GM18511 (cell line): ENCODE data around the gene CYP4F2.
"Not testable (repeated sequence)": the region's sequence is repeated elsewhere in the genome, so short reads cannot be mapped to it uniquely, and the experiment has no call there.

ENCODE experiments used
- ATAC-seq: cut with Tn5 transposase; IDR thresholded peaks from one replicate; pipeline ENCODE4 v1.9.1; 2021; ENCODE audit warnings: mild to moderate bottlenecking, moderate library complexity; ENCODE audit not compliant: unreplicated experiment

The CYP4F2 gene

GRCh38 chr19:15902254-15902653, 4.4 kb upstream of the CYP4F2 start:
- ATAC-seq = no peak

DNA sequence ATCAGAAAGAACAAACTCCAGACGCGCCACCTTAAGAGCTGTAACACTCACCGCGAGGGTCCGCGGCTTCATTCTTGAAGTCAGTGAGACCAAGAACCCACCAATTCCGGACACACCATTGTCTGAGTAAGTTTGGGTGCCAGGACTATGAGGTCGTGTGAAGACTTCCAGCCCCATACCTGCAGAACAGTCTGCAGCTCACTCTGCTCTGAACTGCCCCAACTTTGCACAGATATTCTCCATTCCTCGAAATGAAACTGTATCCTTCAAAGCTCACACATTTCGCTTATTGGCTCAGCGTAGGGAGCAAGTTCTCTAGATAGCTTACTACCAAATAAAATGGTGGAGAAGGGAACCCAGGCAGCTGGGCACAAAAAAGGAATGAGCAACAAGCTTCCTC, 2.6 kb upstream of the CYP4F2 start:
- no peak for ATAC-seq

GRCh38 chr19:15900032-15900431, 2.2 kb upstream of the CYP4F2 start:
- not testable (repeated sequence) for ATAC-seq

GRCh38 chr19:15899561-15899960, 1.7 kb upstream of the CYP4F2 start:
- not testable (repeated sequence) for ATAC-seq

- no peak for ATAC-seq
Measured at GRCh38 chr19:15897026-15897737, 692 bp downstream of the CYP4F2 start.

- no peak for ATAC-seq
Measured at GRCh38 chr19:15895876-15896430, 1.9 kb downstream of the CYP4F2 start.

DNA sequence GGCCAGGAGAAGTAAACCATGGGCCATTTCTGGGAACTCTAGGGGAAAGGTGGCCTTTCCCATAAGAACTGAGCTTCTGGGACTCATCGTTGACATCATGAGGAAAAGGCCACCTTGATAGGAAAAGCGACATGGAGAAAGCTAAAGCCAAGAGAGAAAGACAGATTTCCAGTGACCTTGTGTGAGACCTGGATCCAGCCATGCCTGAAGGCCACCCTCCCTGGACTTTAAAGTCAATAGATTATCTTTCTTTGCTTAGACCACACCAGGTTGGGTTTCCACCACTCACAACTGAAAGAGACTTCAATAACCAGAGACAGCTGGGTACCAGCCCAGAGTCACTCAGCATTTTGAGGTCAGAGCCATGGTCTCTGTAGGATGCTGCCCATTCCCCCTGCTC, 3.5 kb downstream of the CYP4F2 start:
- ATAC-seq = no peak

GRCh38 chr19:15893477-15893876, 4.4 kb downstream of the CYP4F2 start:
- no peak for ATAC-seq

GRCh38 chr19:15892012-15892411, 5.9 kb downstream of the CYP4F2 start:
- ATAC-seq = no peak

GRCh38 chr19:15891434-15891833, 6.4 kb downstream of the CYP4F2 start:
- no peak for ATAC-seq

- ATAC-seq = not testable (repeated sequence)
Measured at GRCh38 chr19:15889339-15889738, 8.5 kb downstream of the CYP4F2 start.

GRCh38 chr19:15885919-15886318, 12.0 kb downstream of the CYP4F2 start:
- no peak for ATAC-seq

DNA sequence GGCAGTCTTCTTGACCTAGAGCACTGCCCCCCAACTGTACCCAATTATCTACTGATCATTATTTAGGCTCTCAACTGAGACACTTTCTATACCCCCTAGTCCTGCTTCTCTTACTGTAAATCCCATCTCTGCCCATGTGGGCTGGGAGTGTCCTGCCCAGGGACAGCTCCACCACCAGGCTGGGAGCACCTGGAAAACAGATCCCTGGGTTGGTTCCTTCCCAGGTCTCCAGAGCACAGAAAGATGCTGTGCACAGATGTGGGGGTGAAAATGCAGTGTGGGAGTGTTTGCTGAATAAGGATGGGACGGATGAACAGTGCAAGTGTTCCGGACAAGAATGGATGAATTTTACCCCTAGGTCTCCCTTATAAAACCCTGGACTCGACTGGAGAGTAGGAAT, 12.7 kb downstream of the CYP4F2 start:
- ATAC-seq = no peak

- ATAC-seq = not testable (repeated sequence)
Measured at GRCh38 chr19:15883329-15883728, 14.5 kb downstream of the CYP4F2 start.

DNA sequence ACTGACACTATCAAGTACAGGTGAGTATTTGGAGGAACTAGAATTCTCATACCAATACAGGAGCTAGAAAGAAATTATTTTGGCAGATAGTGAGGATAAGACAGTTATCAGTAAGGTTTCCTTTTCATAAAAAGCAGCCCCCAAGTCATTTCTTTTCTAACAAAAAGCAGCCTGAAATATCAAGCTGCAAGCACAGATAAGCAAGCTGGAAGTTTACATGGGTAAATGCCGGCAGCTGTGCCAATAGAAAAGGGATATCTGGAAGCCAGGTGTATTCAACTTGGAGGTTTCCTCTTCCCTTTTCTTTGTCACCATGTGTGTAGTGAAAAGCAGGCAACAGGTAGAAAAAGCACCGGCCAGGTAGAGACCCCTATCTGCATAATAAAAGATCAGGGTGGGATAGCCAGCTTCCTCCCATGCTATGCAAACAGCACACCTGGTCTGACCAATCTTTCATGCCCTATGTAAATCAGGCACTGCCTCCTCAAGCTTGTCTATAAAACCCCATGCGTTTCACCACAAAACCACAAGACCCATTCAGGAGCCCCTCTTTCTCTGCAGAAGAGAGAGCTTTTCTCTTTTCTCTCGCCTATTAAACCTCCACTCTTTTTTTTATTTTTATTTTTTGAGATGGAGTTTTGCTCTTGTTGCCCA, 22.9 kb downstream of the CYP4F2 start:
- no peak for ATAC-seq

DNA sequence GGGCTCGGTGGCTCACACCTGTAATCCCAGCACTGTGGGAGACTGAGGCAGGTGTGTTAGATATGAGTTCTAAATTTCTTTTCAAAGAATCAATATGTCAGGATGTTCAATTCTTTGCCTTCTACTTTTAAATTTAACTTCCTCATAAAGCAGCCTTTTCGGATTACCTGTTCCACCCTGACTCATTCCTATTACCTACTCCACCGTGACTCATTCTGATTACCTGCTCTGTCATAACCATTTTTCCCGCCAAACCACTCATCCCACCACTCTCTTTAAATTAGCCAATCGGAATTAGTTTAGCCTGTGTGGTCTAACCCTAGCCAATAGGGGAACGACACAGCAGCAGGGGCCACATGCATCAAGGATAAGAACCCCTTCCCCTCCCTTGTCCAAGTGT, 24.1 kb downstream of the CYP4F2 start:
- not testable (repeated sequence) for ATAC-seq

DNA sequence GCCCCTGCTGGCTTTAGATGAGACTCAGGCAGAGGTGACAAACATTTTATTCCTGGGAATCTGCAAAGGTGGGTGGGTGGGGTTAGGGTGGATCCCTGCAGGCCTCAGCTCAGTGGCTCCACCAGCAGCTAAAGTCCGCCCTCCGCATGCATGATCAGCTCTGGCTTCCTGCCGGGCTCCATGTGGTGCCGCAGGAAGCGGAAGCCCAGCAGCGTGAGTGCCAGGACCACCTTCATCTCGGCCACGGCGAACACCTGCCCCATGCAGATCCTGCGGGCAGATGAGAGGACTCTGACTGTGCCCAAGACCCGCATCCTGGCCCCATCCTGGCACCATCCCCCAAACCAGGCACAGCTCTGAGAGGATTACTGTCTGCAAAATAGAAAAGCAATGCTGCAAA, 26.3 kb downstream of the CYP4F2 start:
- ATAC-seq = no peak

DNA sequence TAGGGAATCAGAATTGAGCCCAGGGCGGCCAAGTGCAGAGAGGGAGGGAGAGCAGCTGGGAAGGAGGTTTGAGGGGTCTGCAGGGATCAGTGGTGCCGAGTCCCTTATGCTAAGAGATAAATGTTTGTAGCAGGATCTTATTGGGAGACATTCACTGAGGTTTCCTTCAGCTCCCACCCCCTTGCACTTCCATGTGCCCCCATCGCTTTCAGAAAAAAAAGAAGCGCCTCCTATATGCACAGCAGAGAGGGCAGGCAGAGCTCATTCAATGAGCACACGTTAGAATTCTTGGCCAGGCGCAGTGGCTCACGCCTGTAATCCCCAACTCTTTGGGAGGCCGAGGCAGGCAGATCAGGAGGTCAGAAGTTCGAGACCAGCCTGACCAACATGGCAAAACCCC, 28.0 kb downstream of the CYP4F2 start:
- no peak for ATAC-seq

GRCh38 chr19:15869109-15869555, 28.7 kb downstream of the CYP4F2 start:
- ATAC-seq = no peak

DNA sequence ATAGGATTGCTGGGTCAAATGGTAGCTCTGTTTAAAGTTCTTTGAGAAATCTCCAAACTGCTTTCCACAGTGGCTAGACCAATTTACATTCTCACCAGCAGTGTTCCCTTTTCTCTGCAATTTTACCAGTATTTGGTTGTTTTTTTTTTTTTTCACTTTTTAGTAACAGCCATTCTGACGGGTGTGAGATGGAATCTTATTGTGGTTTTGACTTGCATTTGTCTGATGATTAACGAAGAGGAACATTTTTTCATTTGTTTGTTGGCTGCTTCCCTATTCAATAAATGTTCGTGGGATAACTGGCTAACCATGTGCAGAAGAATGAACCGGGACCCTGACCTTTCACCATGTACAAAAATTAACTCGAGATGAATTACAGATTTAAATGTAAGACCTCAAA, 31.2 kb downstream of the CYP4F2 start:
- no peak for ATAC-seq

DNA sequence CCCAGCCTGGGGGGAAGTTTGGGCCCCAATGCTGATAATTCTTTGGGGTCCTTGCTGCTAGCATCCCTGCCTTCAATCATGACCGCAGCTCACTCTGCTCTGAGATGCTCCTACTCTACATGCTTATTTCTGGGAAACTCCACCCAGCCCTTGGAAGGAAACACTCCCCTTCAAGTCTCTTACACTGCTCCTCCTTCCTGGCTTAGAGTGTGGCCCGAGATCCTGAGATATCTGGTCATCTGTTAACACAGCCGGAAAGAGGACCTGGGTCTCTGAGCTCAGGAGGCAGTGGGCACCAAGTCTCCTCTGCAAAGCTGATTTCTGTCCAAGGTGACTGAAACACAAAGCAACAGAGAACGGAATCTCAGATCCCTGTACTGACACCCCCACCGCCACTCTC, 33.0 kb downstream of the CYP4F2 start:
- no peak for ATAC-seq

- no peak for ATAC-seq
Measured at GRCh38 chr19:15863272-15863671, 34.6 kb downstream of the CYP4F2 start.
